Type B pancreatic cell (in vitro differentiated cells): Measurements from ENCODE around the gene TOX3. TPM values are rescaled to one million over a fixed set of nuclear protein-coding genes. Genes with fewer than 3 reads are reported as not detected.

Experiments used
- DNase-seq: peaks from one replicate; pipeline ENCODE4 v3.0.0; 2021; ENCODE audit warnings: mixed read lengths; ENCODE audit not compliant: unreplicated experiment; ENCODE audit errors: extremely low spot score
- H3K27ac Mint-ChIP-seq: 2 replicates; pipeline ENCODE4 v1.8.0; 2021; ENCODE audit warnings: mild to moderate bottlenecking, mixed read lengths
- H3K27me3 Mint-ChIP-seq: 2 replicates; pipeline ENCODE4 v1.8.0; 2021; ENCODE audit warnings: mixed read lengths
- H3K36me3 Mint-ChIP-seq: 2 replicates; pipeline ENCODE4 v1.8.0; 2021; ENCODE audit warnings: mixed read lengths
- H3K4me1 Mint-ChIP-seq: one replicate; pipeline ENCODE4 v1.8.0; 2021; ENCODE audit warnings: mixed read lengths; ENCODE audit not compliant: unreplicated experiment
- H3K4me3 Mint-ChIP-seq: 2 replicates; pipeline ENCODE4 v1.8.0; 2021; ENCODE audit warnings: mild to moderate bottlenecking, mixed read lengths
- H3K9me3 Mint-ChIP-seq: 2 replicates; pipeline ENCODE4 v1.8.0; 2021; ENCODE audit warnings: mixed read lengths
- CTCF ChIP-seq: fragments of 200-600 bp; sonication (generic); conservative IDR thresholded peaks from 2 replicates; pipeline ENCODE4 v1.5.0; 2021; ENCODE audit warnings: antibody characterized with exemption, mild to moderate bottlenecking
- total RNA-seq: library from RNA; stranded (reverse); gene quantifications from 2 replicates; pipeline ENCODE4 v1.2.1, GENCODE V29; 2021; ENCODE audit warnings: low replicate concordance

The TOX3 gene
- total RNA-seq, 1 donor from 2014 or later, result 18.4 TPM

DNA sequence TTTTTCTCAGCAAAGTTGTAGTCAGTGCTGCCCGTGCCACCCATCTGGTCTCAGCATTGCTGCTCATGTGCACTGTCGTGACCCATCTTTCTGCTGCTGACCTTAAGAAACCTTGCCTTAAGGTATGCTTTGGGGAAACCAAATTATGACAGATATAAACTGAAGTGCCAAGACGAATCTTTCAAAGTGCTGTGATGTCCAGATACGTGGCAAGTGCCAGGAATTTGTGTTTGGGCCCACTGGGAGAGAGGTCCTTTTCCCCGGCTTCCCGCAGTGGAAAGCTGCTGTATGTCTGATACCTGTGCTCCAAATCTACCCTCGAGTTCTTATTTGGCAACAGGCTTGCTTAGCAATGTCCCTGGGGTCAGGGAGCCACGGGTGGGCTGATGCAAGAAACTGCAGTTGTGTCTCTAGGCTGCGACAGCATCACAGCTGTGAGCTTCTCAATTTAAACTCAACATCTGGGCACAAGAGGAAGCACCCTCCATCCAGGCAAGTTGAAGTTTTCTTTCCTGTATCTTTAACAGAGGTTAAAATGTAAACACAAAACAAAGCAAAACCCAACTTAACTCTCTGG lies 30.3 kb upstream of the TOX3 start:
- no peak overlapping the region for H3K4me3 Mint-ChIP-seq
- no peak for TF ChIP-seq CTCF
- no peak overlapping the region for H3K27ac Mint-ChIP-seq
- peaks cover 25% of the 10 kb centered on the region for H3K4me1 Mint-ChIP-seq
- no peak for DNase-seq
- H3K36me3 Mint-ChIP-seq, result no peaks in the 10 kb centered on the region
- H3K27me3 Mint-ChIP-seq, result peaks cover 15% of the 10 kb centered on the region
- H3K9me3 Mint-ChIP-seq, result no peaks in the 10 kb centered on the region

GRCh38 chr16:52573365-52574299 lies 26.7 kb upstream of the TOX3 start:
- Mint-ChIP-seq H3K4me3 (no peak overlapping the region), H3K27ac (peak overlapping the region; percentile 72), H3K27me3 (peaks cover 16% of the 10 kb centered on the region), H3K36me3 (no peaks in the 10 kb centered on the region), H3K4me1 (peaks cover 22% of the 10 kb centered on the region), H3K9me3 (peaks cover 4% of the 10 kb centered on the region)
- DNase-seq, result no peak
- TF ChIP-seq CTCF, result no peak

DNA sequence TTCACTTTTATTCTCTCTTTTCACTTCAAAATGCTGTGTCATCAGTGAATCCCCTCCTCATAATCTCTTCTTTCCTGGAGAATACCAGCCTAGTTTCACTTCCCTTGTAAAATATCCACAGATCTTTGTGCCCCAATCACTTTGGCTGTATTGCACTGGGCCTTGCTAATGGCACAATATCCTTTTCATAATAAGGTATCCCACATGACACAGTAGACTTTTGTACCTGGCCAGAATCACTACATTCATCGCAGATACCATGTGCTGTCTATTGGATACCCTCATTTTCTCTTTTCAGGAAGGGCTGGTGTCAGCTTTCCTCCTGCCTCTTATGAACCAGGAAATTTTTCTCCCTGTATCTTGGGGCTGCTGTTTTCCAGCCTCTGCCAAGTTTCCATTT lies 25.7 kb upstream of the TOX3 start:
- H3K27ac Mint-ChIP-seq, result no peak overlapping the region
- H3K9me3 Mint-ChIP-seq, result peaks cover 4% of the 10 kb centered on the region
- DNase-seq, result no peak
- TF ChIP-seq CTCF, result no peak
- H3K27me3 Mint-ChIP-seq, result peaks cover 14% of the 10 kb centered on the region
- H3K4me1 Mint-ChIP-seq, result peaks cover 12% of the 10 kb centered on the region
- no peaks in the 10 kb centered on the region for H3K36me3 Mint-ChIP-seq
- H3K4me3 Mint-ChIP-seq, result no peak overlapping the region

DNA sequence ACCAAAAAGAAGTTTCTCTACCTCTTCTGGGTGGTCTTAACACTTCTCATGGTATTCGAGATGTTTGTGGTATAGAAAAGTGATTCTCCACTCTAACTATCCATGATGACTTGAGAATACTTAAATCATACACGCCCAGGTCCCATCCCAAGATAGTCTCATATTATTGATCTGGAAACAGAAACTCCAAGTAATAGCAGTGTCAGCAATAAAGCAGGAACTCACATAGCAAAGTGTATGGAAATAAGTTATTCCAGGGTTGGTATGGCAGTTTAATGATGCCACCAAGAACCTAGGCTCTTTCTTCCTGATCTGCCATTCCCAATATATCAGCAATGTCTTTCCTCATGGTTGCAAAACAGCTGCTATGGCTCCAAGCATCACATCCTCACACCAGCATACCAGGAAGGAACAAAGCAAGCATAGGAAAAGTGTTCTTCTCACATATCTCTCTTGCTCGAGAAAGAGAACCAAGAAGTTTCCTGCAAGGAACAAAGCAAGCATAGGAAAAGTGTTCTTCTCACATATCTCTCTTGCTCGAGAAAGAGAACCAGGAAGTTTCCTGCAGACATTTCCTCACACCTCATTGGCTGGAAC lies 23.6 kb upstream of the TOX3 start:
- DNase-seq, result no peak
- no peak for TF ChIP-seq CTCF
- H3K9me3 Mint-ChIP-seq, result peaks cover 4% of the 10 kb centered on the region
- H3K36me3 Mint-ChIP-seq, result no peaks in the 10 kb centered on the region
- H3K4me1 Mint-ChIP-seq, result peaks cover 10% of the 10 kb centered on the region
- peaks cover 18% of the 10 kb centered on the region for H3K27me3 Mint-ChIP-seq
- no peak overlapping the region for H3K27ac Mint-ChIP-seq
- H3K4me3 Mint-ChIP-seq, result no peak overlapping the region

DNA sequence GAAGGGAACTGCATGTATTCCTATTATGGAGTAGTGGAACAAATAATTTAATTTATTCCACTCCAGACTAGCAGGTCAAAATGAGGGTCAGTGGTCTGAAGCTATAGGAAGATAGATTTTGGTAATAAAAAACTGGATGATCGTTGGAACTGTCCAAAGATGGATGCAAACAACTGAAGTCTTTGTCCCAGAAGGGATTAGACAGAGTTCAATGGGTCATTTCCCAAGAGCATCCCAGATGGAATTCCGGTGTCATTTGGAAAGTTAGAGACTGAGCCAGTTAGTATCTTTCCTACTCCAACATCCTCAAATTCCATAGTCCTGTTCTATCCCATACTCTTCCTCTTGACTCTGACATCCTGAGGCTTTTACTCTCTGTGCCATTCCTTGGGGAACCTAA lies 22.8 kb upstream of the TOX3 start:
- TF ChIP-seq CTCF, result no peak
- peaks cover 20% of the 10 kb centered on the region for H3K27me3 Mint-ChIP-seq
- no peaks in the 10 kb centered on the region for H3K36me3 Mint-ChIP-seq
- no peak overlapping the region for H3K27ac Mint-ChIP-seq
- H3K4me1 Mint-ChIP-seq, result peaks cover 9% of the 10 kb centered on the region
- DNase-seq, result no peak
- peaks cover 4% of the 10 kb centered on the region for H3K9me3 Mint-ChIP-seq
- H3K4me3 Mint-ChIP-seq, result no peak overlapping the region
